Breast epithelium (tissue), 3 donors: Measurements from ENCODE around the gene HMGB4.

Experiments
- CTCF ChIP-seq, 3 donors: fragments of 450-650 bp; IDR thresholded peaks; one replicate each; pipeline ENCODE4 v1.5.1; 2016 to 2017; ENCODE audit warnings: antibody characterized with exemption in 3 of 3, mild to moderate bottlenecking in 3 of 3, moderate library complexity in 3 of 3
- POLR2A ChIP-seq: fragments of 450-650 bp; IDR thresholded peaks from one replicate; pipeline ENCODE4 v1.6.1; 2016; ENCODE audit warnings: antibody characterized with exemption, mild to moderate bottlenecking, moderate library complexity
- POLR2AphosphoS5 ChIP-seq, 3 donors: sonication (generic); formaldehyde crosslinking; IDR thresholded peaks; one replicate each; pipeline ENCODE4 v1.6.1; 2017; ENCODE audit warnings: antibody characterized with exemption in 3 of 3

- no peak for TF ChIP-seq POLR2AphosphoS5 (IDR thresholded peaks at IDR 0.05)
- no peak for TF ChIP-seq POLR2A
- TF ChIP-seq CTCF (IDR thresholded peaks at IDR 0.05): no peak
These were observed 38.4 kb upstream of the HMGB4 start for GRCh38 chr1:33825506-33825905.
